Measurements from ENCODE around the gene DPM2.

- TF ChIP-seq CTCF (IDR thresholded peaks at IDR 0.05; ENCODE audit: insufficient read depth, low read length, poor library complexity, severe bottlenecking), result no peak
- TF ChIP-seq EZH2phosphoT487 (conservative IDR thresholded peaks at IDR 0.05; ENCODE audit: low read length), result no peak
Measured at GRCh38 chr9:127973169-127974000, 35.7 kb upstream of the DPM2 start.
